GM12864 (cell line): ENCODE results near the gene DIS3L2.

Experiments
- DNase-seq: peaks from one replicate; pipeline ENCODE4 v3.0.0-alpha.2; 2011; ENCODE audit warnings: low read depth
- H3K4me3 ChIP-seq: 2 replicates; pipeline ENCODE4 v1.5.1; 2011; ENCODE audit warnings: mild to moderate bottlenecking, low read depth, low read length, control low read depth
- CTCF ChIP-seq: IDR thresholded peaks from 2 replicates; pipeline ENCODE4 v1.5.1; 2011; ENCODE audit warnings: low read depth, mild to moderate bottlenecking, moderate library complexity, low read length, control low read depth, inconsistent platforms; ENCODE audit errors: missing control alignments

The DIS3L2 gene

DNA sequence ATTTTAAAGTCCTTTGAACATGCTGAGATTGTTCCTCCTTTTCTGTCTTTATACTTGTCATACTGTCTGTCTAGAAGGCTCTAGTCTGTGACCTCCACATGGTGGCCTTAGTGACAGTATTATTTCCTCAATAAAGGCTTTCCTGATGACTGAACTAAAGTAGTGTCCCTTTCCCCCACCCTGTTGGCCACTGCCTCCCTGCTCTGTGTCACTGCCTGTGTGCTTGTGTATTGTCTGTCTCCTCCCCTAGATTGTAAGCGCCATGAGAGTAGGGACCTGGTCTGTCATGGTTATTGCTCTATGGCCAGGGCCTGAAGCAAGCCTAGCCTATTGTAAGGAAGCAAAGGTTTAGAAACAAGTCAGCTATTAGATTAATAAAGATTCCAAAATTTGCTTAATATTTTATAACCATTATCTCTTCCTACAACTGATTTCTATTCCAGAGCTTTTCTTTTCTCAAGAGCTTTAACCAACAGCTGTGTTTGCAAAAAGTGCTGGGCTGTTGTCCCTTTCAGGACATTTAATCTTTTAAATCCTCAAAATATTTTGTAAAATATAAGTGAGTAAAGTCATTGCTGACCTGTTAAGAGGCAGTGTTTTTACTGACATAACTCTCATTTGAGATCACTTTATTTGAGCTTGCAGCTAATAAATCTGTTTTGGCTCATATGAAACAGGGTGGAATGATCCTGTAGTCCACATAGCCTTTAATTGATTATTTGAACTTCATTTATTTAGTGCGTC lies 35.5 kb downstream of the DIS3L2 start:
- DNase-seq, result no peak
- no peak for TF ChIP-seq CTCF
- no peak overlapping the region for H3K4me3 ChIP-seq

GRCh38 chr2:231998046-231998445 lies 36.5 kb downstream of the DIS3L2 start:
- TF ChIP-seq CTCF, result no peak
- no peak overlapping the region for H3K4me3 ChIP-seq
- no peak for DNase-seq

DNA sequence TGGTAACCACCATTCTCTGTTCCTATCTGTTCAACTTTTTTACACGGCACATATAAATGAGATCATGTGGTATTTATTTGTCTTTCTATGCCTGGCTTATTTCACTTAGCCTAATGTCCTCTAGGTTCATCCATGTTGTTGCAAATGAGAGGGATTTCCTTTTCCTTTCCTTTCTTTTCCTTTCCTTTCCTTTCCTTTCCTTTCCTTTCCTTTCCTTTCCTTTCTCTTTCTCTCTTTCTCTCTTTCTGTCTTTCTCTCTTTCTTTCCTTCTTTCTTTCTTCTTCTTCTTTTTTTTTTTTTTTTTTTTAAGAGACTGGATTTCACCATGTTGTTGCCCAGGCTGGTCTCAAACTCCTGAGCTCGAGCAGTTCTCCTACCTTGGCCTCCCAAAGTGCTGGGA lies 38.9 kb downstream of the DIS3L2 start:
- no peak for TF ChIP-seq CTCF
- DNase-seq, result no peak
- no peak overlapping the region for H3K4me3 ChIP-seq

DNA sequence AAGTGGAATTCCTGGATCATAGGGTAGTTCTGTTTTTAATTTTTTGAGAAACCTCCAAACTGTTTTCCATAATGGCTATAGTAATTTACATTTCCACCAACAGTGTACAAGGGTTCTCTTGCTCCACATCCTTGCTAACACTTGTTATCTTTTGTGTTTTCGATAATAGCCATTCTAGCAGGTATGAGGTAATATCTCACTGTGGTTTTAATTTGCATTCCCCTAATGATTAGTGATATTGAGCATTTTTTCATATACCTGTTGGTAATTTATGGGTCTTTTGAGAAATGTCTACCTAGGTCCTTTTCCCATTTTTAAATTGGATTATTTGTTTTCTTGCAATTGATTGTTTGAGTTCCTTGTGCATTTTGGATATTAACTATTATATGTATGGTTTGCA lies 39.6 kb downstream of the DIS3L2 start:
- no peak overlapping the region for H3K4me3 ChIP-seq
- TF ChIP-seq CTCF, result no peak

GRCh38 chr2:232006253-232006652 lies 44.7 kb downstream of the DIS3L2 start:
- H3K4me3 ChIP-seq, result no peak overlapping the region
- DNase-seq, result no peak

More for the DNA sequence above, 39.6 kb downstream of the DIS3L2 start:
- DNase-seq, result no peak

GRCh38 chr2:232008907-232009638 lies 47.6 kb downstream of the DIS3L2 start:
- no peak overlapping the region for H3K4me3 ChIP-seq
- no peak for DNase-seq
- TF ChIP-seq CTCF, result no peak

More at GRCh38 chr2:232006253-232006652, 44.7 kb downstream of the DIS3L2 start:
- no peak for TF ChIP-seq CTCF
